HEK293 (cell line): ENCODE measurements around the gene SH3BGRL3.

Source experiments
- CTCF ChIA-PET: fragments of 350-600 bp; formaldehyde crosslinking; extraction: SDS; loops from one replicate; lab custom pipeline; 2021; ENCODE audit warnings: antibody characterized with exemption; lab: Yijun Ruan, JAX
- POLR2A ChIA-PET: fragments of 300-600 bp; formaldehyde crosslinking; extraction: SDS; loops from one replicate; lab custom pipeline; 2020; ENCODE audit warnings: antibody characterized with exemption, inconsistent platforms; lab: Yijun Ruan, JAX
- H3K27ac ChIP-seq: fragments of 200-500 bp; sonication (Bioruptor generic); 2 replicates; pipeline ENCODE4 v1.5.1; 2014; ENCODE audit warnings: low read depth, low read length, control low read depth, inconsistent platforms; ENCODE audit errors: extremely low read depth
- H3K36me3 ChIP-seq, 2 experiments: fragments of 200-500 bp in 1 of 2; sonication (Bioruptor generic) in 1 of 2; 1 replicate in 1 of 2; 2 replicates in 1 of 2; pipeline ENCODE4 v1.5.1; 2014 to 2017; ENCODE audit warnings: inconsistent platforms in 2 of 2, low read length in 2 of 2; ENCODE audit not compliant: control insufficient read depth in 2 of 2, insufficient read depth in 1 of 2
- H3K4me1 ChIP-seq: fragments of 200-500 bp; sonication (Bioruptor generic); 2 replicates; pipeline ENCODE4 v1.5.1; 2014; ENCODE audit warnings: mild to moderate bottlenecking, low read length, inconsistent platforms; ENCODE audit not compliant: control insufficient read depth, insufficient read depth
- H3K4me3 ChIP-seq: 2 replicates; pipeline ENCODE4 v1.5.1; 2011; ENCODE audit warnings: low read depth, mild to moderate bottlenecking, control low read depth, low read length, moderate library complexity
- H3K9me3 ChIP-seq: fragments of 200-500 bp; sonication (Bioruptor generic); 2 replicates; pipeline ENCODE4 v1.5.1; 2014; ENCODE audit warnings: low read depth, low read length, inconsistent platforms; ENCODE audit not compliant: control insufficient read depth, insufficient read depth
- GFI1B ChIP-seq: fragments of 450-650 bp; formaldehyde crosslinking; IDR thresholded peaks from 2 replicates; pipeline ENCODE4 v1.5.1; 2016; ENCODE audit warnings: missing biosample characterization, missing genetic modification characterization
- GLIS1 ChIP-seq: fragments of 450-650 bp; formaldehyde crosslinking; IDR thresholded peaks from 2 replicates; pipeline ENCODE4 v1.5.1; 2016; ENCODE audit warnings: missing biosample characterization, missing genetic modification characterization
- IKZF3 ChIP-seq: fragments of 450-650 bp; IDR thresholded peaks from 2 replicates; pipeline ENCODE4 v1.5.0; 2018; ENCODE audit warnings: missing biosample characterization, mild to moderate bottlenecking, missing genetic modification characterization, moderate library complexity
- KLF1 ChIP-seq: fragments of 450-650 bp; formaldehyde crosslinking; IDR thresholded peaks from 2 replicates; pipeline ENCODE4 v1.5.1; 2016; ENCODE audit warnings: missing biosample characterization, missing genetic modification characterization
- KLF7 ChIP-seq: fragments of 450-650 bp; formaldehyde crosslinking; IDR thresholded peaks from 2 replicates; pipeline ENCODE4 v1.5.1; 2016; ENCODE audit warnings: missing biosample characterization, missing genetic modification characterization, borderline replicate concordance
- SP3 ChIP-seq: fragments of 450-650 bp; formaldehyde crosslinking; IDR thresholded peaks from 2 replicates; pipeline ENCODE4 v1.5.1; 2016; ENCODE audit warnings: missing biosample characterization, missing genetic modification characterization
- ZBTB1 ChIP-seq: fragments of 450-650 bp; formaldehyde crosslinking; IDR thresholded peaks from 2 replicates; pipeline ENCODE4 v1.5.1; 2016; ENCODE audit warnings: missing biosample characterization, missing genetic modification characterization
- ZBTB17 ChIP-seq: fragments of 450-650 bp; formaldehyde crosslinking; IDR thresholded peaks from 2 replicates; pipeline ENCODE4 v1.5.1; 2016; ENCODE audit warnings: missing biosample characterization, missing genetic modification characterization
- ZBTB48 ChIP-seq: fragments of 450-650 bp; formaldehyde crosslinking; IDR thresholded peaks from 2 replicates; pipeline ENCODE4 v1.5.1; 2016; ENCODE audit warnings: missing biosample characterization, missing genetic modification characterization
- ZBTB6 ChIP-seq: fragments of 450-650 bp; formaldehyde crosslinking; IDR thresholded peaks from 2 replicates; pipeline ENCODE4 v1.5.1; 2017; ENCODE audit warnings: missing biosample characterization, missing genetic modification characterization
- ZBTB8A ChIP-seq: fragments of 450-650 bp; formaldehyde crosslinking; IDR thresholded peaks from 2 replicates; pipeline ENCODE4 v1.5.1; 2016; ENCODE audit warnings: missing biosample characterization, missing genetic modification characterization
- ZEB2 ChIP-seq: fragments of 450-650 bp; formaldehyde crosslinking; IDR thresholded peaks from 2 replicates; pipeline ENCODE4 v1.5.1; 2016; ENCODE audit warnings: missing biosample characterization, missing genetic modification characterization
- ZFP37 ChIP-seq: fragments of 450-650 bp; formaldehyde crosslinking; IDR thresholded peaks from 2 replicates; pipeline ENCODE4 v1.5.1; 2016; ENCODE audit warnings: missing biosample characterization, missing genetic modification characterization
- ZNF121 ChIP-seq: fragments of 450-650 bp; formaldehyde crosslinking; IDR thresholded peaks from 2 replicates; pipeline ENCODE4 v1.5.1; 2016; ENCODE audit warnings: missing biosample characterization, missing genetic modification characterization
- ZNF138 ChIP-seq: fragments of 450-650 bp; formaldehyde crosslinking; IDR thresholded peaks from 2 replicates; pipeline ENCODE4 v1.5.1; 2016; ENCODE audit warnings: missing biosample characterization, missing genetic modification characterization, borderline replicate concordance
- ZNF26 ChIP-seq: fragments of 450-650 bp; formaldehyde crosslinking; IDR thresholded peaks from 2 replicates; pipeline ENCODE4 v1.5.1; 2016; ENCODE audit warnings: missing biosample characterization, missing genetic modification characterization
- ZNF302 ChIP-seq: fragments of 450-650 bp; formaldehyde crosslinking; IDR thresholded peaks from 2 replicates; pipeline ENCODE4 v1.5.1; 2016; ENCODE audit warnings: missing biosample characterization, missing genetic modification characterization, low read depth
- ZNF341 ChIP-seq: fragments of 450-650 bp; formaldehyde crosslinking; IDR thresholded peaks from 2 replicates; pipeline ENCODE4; 2016; ENCODE audit warnings: low read depth, missing biosample characterization, missing genetic modification characterization
- ZNF350 ChIP-seq: fragments of 450-650 bp; formaldehyde crosslinking; IDR thresholded peaks from 2 replicates; pipeline ENCODE4 v1.5.0; 2017; ENCODE audit warnings: missing biosample characterization, mild to moderate bottlenecking, missing genetic modification characterization
- ZNF354C ChIP-seq: fragments of 450-650 bp; formaldehyde crosslinking; IDR thresholded peaks from 2 replicates; pipeline ENCODE4 v1.5.1; 2016; ENCODE audit warnings: missing biosample characterization, missing genetic modification characterization, low read depth, borderline replicate concordance
- ZNF473 ChIP-seq: fragments of 450-650 bp; formaldehyde crosslinking; IDR thresholded peaks from 2 replicates; pipeline ENCODE4 v1.5.1; 2017; ENCODE audit warnings: missing biosample characterization, missing genetic modification characterization
- ZNF571 ChIP-seq: fragments of 450-650 bp; formaldehyde crosslinking; IDR thresholded peaks from 2 replicates; pipeline ENCODE4 v1.5.0; 2017; ENCODE audit warnings: missing biosample characterization, missing genetic modification characterization
- ZNF610 ChIP-seq: fragments of 450-650 bp; formaldehyde crosslinking; IDR thresholded peaks from 2 replicates; pipeline ENCODE4 v1.5.1; 2016; ENCODE audit warnings: missing biosample characterization, missing genetic modification characterization, borderline replicate concordance
- ZNF654 ChIP-seq: fragments of 450-650 bp; formaldehyde crosslinking; IDR thresholded peaks from 2 replicates; pipeline ENCODE4 v1.5.1; 2016; ENCODE audit warnings: low read depth, missing biosample characterization, missing genetic modification characterization
- TF ChIP-seq, protein P1 (sequence below): fragments of 450-650 bp; formaldehyde crosslinking; conservative IDR thresholded peaks from 2 replicates; pipeline ENCODE4 v1.5.1; 2016; ENCODE audit warnings: low read depth, missing biosample characterization, missing genetic modification characterization
- TF ChIP-seq, protein P2 (sequence below): fragments of 450-650 bp; formaldehyde crosslinking; IDR thresholded peaks from 2 replicates; pipeline ENCODE4 v1.5.1; 2017; ENCODE audit warnings: missing biosample characterization, mild to moderate bottlenecking, missing genetic modification characterization, moderate library complexity
- TF ChIP-seq, protein P3 (sequence below): fragments of 450-650 bp; formaldehyde crosslinking; IDR thresholded peaks from 2 replicates; pipeline ENCODE4 v1.5.1; 2016; ENCODE audit warnings: missing biosample characterization, missing genetic modification characterization

SH3BGRL3 gene

GRCh38 chr1:26277719-26278118 lies 2.2 kb upstream of the SH3BGRL3 start:
- CTCF ChIA-PET: interaction anchor here (0.7 to 5.1 kb wide), 9 partner anchors 8 to 242 kb away, joined by 3 to 50 read pairs (median 6); no protein-coding TSS in a partner anchor
- Histone ChIP-seq H3K4me3 (no peak overlapping the region), H3K9me3 (no peaks in the 10 kb centered on the region), H3K4me1 (0 out of 2 replicates have a peak, but pooled peaks cover 3% of the 10 kb centered on the region), H3K27ac (no peak overlapping the region), H3K36me3 (peaks cover 6 to 69% of the 10 kb centered on the region in 2 experiments; a peak in 1 of 3 replicates)
- POLR2A ChIA-PET: no interaction called here
- no peak for TF ChIP-seq ZNF610
- no peak for TF ChIP-seq ZNF302 (tag by site-specific recombination)
- TF ChIP-seq ZNF350 (tag by site-specific recombination): no peak
- TF ChIP-seq ZNF26: no peak
- TF ChIP-seq, protein P1, sequence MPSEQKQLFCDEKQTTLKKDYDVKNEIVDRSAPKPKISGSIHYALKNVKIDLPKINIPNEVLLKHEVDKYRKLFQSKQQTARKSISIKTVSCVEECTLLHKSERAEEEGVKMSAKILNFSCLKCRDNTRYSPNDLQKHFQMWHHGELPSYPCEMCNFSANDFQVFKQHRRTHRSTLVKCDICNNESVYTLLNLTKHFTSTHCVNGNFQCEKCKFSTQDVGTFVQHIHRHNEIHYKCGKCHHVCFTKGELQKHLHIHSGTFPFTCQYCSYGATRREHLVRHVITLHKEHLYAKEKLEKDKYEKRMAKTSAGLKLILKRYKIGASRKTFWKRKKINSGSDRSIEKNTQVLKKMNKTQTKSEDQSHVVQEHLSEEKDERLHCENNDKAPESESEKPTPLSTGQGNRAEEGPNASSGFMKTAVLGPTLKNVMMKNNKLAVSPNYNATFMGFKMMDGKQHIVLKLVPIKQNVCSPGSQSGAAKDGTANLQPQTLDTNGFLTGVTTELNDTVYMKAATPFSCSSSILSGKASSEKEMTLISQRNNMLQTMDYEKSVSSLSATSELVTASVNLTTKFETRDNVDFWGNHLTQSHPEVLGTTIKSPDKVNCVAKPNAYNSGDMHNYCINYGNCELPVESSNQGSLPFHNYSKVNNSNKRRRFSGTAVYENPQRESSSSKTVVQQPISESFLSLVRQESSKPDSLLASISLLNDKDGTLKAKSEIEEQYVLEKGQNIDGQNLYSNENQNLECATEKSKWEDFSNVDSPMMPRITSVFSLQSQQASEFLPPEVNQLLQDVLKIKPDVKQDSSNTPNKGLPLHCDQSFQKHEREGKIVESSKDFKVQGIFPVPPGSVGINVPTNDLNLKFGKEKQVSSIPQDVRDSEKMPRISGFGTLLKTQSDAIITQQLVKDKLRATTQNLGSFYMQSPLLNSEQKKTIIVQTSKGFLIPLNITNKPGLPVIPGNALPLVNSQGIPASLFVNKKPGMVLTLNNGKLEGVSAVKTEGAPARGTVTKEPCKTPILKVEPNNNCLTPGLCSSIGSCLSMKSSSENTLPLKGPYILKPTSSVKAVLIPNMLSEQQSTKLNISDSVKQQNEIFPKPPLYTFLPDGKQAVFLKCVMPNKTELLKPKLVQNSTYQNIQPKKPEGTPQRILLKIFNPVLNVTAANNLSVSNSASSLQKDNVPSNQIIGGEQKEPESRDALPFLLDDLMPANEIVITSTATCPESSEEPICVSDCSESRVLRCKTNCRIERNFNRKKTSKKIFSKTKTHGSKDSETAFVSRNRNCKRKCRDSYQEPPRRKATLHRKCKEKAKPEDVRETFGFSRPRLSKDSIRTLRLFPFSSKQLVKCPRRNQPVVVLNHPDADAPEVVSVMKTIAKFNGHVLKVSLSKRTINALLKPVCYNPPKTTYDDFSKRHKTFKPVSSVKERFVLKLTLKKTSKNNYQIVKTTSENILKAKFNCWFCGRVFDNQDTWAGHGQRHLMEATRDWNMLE (tag by site-specific recombination): no peak
- TF ChIP-seq ZNF571 (tag by site-specific recombination): no peak
- TF ChIP-seq ZNF473: no peak
- no peak for TF ChIP-seq ZNF654 (tag by site-specific recombination)
- no peak for TF ChIP-seq KLF7 (tag by site-specific recombination)
- no peak for TF ChIP-seq ZNF354C (tag by site-specific recombination)
- TF ChIP-seq IKZF3 (tag by site-specific recombination): no peak
- TF ChIP-seq ZNF138: no peak
- TF ChIP-seq ZBTB17 (tag by site-specific recombination): no peak
- no peak for TF ChIP-seq ZFP37 (tag by site-specific recombination)

- no peak overlapping the region for H3K27ac ChIP-seq
- 0 out of 2 replicates have a peak, but pooled peaks cover 3% of the 10 kb centered on the region for H3K4me1 ChIP-seq
- H3K36me3 ChIP-seq: peaks cover 4 to 69% of the 10 kb centered on the region in 2 experiments; a peak in 1 of 3 replicates
- no peaks in the 10 kb centered on the region for H3K9me3 ChIP-seq
- H3K4me3 ChIP-seq: no peak overlapping the region
- POLR2A ChIA-PET: no interaction called here
- CTCF ChIA-PET: interaction anchor here (0.6 to 5.1 kb wide), 3 partner anchors 43 to 609 kb away, joined by 3 to 50 read pairs (median 6); no protein-coding TSS in a partner anchor
- no peak for TF ChIP-seq GFI1B (tag by site-specific recombination)
- no peak for TF ChIP-seq ZBTB1 (tag by site-specific recombination)
- TF ChIP-seq SP3 (tag by site-specific recombination): no peak
- no peak for TF ChIP-seq ZBTB6 (tag by site-specific recombination)
- TF ChIP-seq KLF1 (tag by site-specific recombination): peak; percentile 81
- TF ChIP-seq ZEB2: 0 out of 2 replicates have a peak, but pooled peaks have one; percentile 32
- TF ChIP-seq, protein P2, sequence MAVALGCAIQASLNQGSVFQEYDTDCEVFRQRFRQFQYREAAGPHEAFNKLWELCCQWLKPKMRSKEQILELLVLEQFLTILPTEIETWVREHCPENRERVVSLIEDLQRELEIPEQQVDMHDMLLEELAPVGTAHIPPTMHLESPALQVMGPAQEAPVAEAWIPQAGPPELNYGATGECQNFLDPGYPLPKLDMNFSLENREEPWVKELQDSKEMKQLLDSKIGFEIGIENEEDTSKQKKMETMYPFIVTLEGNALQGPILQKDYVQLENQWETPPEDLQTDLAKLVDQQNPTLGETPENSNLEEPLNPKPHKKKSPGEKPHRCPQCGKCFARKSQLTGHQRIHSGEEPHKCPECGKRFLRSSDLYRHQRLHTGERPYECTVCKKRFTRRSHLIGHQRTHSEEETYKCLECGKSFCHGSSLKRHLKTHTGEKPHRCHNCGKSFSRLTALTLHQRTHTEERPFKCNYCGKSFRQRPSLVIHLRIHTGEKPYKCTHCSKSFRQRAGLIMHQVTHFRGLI (tag by site-specific recombination): peak; percentile 92
- 0 out of 2 replicates have a peak, but pooled peaks have one; percentile 31 for TF ChIP-seq ZBTB8A (tag by site-specific recombination)
- peak; percentile 34; the same call in 1 of the 2 replicates for TF ChIP-seq ZNF121 (tag by site-specific recombination)
- TF ChIP-seq ZBTB48 (tag by site-specific recombination): peak; percentile 82
- peak; percentile 42 for TF ChIP-seq GLIS1 (tag by site-specific recombination)
- TF ChIP-seq ZNF341 (tag by site-specific recombination): peak; percentile 38; the same call in 1 of the 2 replicates
- TF ChIP-seq, protein P3, sequence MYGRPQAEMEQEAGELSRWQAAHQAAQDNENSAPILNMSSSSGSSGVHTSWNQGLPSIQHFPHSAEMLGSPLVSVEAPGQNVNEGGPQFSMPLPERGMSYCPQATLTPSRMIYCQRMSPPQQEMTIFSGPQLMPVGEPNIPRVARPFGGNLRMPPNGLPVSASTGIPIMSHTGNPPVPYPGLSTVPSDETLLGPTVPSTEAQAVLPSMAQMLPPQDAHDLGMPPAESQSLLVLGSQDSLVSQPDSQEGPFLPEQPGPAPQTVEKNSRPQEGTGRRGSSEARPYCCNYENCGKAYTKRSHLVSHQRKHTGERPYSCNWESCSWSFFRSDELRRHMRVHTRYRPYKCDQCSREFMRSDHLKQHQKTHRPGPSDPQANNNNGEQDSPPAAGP (tag by site-specific recombination): peak; percentile 51; the same call in 1 of the 2 replicates
Observed at GRCh38 chr1:26278303-26278702, 1.6 kb upstream of the SH3BGRL3 start.
